Gastrocnemius medialis (tissue), 4 donors: ENCODE measurements around the gene ZNF91.

Experiments
- CTCF ChIP-seq, 5 experiments: fragments of 450-650 bp in 3 of 5; fragments of 200-600 bp in 2 of 5; sonication (generic) in 2 of 5; IDR thresholded peaks in 4 of 5; conservative IDR thresholded peaks in 1 of 5; 1 replicate in 4 of 5; 2 replicates in 1 of 5; pipeline ENCODE4 v1.5.1; 2016 to 2019; ENCODE audit warnings: antibody characterized with exemption in 5 of 5, mild to moderate bottlenecking in 3 of 5, moderate library complexity in 3 of 5
- POLR2A ChIP-seq, 2 donors: fragments of 450-650 bp; IDR thresholded peaks; one replicate each; pipeline ENCODE4 v1.6.1; 2017; ENCODE audit warnings: antibody characterized with exemption in 2 of 2, mild to moderate bottlenecking in 2 of 2, moderate library complexity in 2 of 2

GRCh38 chr19:23304238-23304637 lies 91.0 kb downstream of the ZNF91 start:
- TF ChIP-seq CTCF (IDR thresholded peaks at IDR 0.05 in 4 of 5, conservative IDR thresholded peaks at IDR 0.05 in 1 of 5): no peak
- no peak for TF ChIP-seq POLR2A (IDR thresholded peaks at IDR 0.05)
